ENCODE results near the gene RCOR1. TPM values are rescaled to one million over a fixed set of nuclear protein-coding genes. Genes with fewer than 3 reads are reported as not detected.

The RCOR1 gene
- total and polyA plus RNA-seq, 2 of the 4 experiments (the other 2 are of a cell fraction), result 9.0 to 11.2 TPM

DNA sequence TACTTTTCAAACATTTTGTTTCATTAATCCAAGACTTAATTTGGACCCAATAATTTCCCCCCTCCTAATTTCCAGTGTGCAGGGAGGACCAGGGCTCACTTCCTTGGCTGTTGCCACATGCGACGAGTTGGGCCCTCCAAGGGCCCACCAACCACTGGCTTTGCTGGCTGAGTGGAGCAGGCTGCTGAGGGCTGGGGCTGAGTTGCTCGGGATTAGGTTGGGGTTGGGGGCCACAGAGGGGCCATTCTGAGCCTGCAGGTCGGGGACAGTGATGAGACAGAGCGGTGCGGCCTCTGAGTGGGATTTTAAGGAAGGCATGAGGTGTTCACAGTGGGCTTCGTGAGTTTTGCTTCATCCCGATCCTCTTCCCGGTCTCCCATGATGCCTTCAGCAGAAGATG, 178.7 kb downstream of the RCOR1 start (continued):
- TF ChIP-seq MXI1 (IDR thresholded peaks at IDR 0.05; ENCODE audit: borderline replicate concordance, low read depth, low read length) (no peak), MAFK (IDR thresholded peaks at IDR 0.05; ENCODE audit: low read depth, low read length) (no peak), POLR2A (IDR thresholded peaks at IDR 0.05; ENCODE audit: low read depth, low read length) (no peak)

DNA sequence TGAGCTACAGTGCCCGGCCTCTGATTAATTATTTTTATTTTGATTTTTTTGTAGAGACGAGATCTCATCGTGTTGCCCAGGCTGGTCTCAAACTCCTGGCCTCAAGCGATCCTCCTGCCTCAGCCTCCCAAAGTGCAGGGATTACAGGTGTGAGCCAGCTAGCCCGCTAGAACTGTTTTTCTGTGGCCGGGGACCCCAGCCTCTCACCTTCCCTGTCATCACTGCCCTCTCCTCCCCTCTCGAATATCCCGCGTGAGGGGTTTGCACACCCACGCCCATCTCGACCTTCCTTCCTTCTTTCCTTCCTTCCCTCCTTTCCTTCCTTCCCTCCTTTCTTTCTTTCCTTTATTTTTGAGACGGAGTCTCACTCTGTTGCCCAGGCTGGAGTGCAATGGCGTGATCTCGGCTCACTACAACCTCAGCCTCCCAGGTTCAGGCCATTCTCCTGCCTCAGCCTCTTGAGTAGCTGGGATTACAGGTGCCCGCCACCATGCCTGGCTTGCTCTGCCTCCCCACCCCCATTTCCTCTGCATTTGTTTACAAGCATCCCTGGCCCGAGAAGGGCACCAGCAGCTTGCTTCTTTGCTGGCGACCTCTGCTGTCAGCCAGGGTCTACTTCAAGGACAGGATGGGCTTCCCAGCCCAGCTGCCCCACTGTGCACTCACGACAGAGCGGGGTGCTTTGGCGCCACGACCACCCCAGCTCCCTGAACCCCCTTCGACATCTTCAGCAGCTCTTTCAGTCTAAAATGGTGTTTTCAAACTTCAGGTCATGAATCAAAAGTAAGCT, 180.5 kb downstream of the RCOR1 start:
- Histone ChIP-seq H3K14ac (replicated peaks; ENCODE audit: low read depth, low read length) (no peak overlapping the region), H3K18ac (ENCODE audit: low read depth, low read length) (no peak overlapping the region), H3K4me2 (ENCODE audit: low read depth, low read length) (no peak overlapping the region), H3K9me3 (ENCODE audit: control insufficient read depth, insufficient read depth, low read length) (no peaks in the 10 kb centered on the region), H3K56ac (ENCODE audit: extremely low read depth, insufficient read depth, low read length) (no peak overlapping the region), H2AK5ac (ENCODE audit: low read depth, low read length) (no peak overlapping the region), H3K4me1 (ENCODE audit: control insufficient read depth, insufficient read depth, low read length) (peaks cover 7% of the 10 kb centered on the region), H4K91ac (ENCODE audit: insufficient read depth, low read depth, low read length) (no peak overlapping the region), H2BK120ac (ENCODE audit: low read depth, low read length) (no peak overlapping the region), H3K27ac (ENCODE audit: insufficient read depth, low read length) (no peak overlapping the region), H3K79me1 (ENCODE audit: low read depth in 1 of 2, low read length in 2 of 2) (0 out of 4 replicates have a peak, but pooled peaks cover 0 to 4% of the 10 kb centered on the region in 2 experiments), H3K36me3 (ENCODE audit: control insufficient read depth, insufficient read depth, low read length) (no peaks in the 10 kb centered on the region), H2AK9ac (replicated peaks; ENCODE audit: low read depth, low read length, poor library complexity) (no peak overlapping the region), H3K23ac (ENCODE audit: low read depth, low read length) (no peak overlapping the region), H3K4ac (ENCODE audit: low read depth, low read length) (no peak overlapping the region), H4K20me1 (ENCODE audit: insufficient read depth, low read length) (no peaks in the 10 kb centered on the region), H3K9ac (ENCODE audit: low read depth, low read length) (no peak overlapping the region), H2BK5ac (ENCODE audit: low read depth, low read length, poor library complexity, severe bottlenecking) (no peak overlapping the region), H4K8ac (ENCODE audit: low read depth in 2 of 2, low read length in 2 of 2) (no peak overlapping the region), H2BK20ac (ENCODE audit: low read depth, low read length) (no peak overlapping the region), H2AFZ (replicated peaks; ENCODE audit: low read length, poor library complexity) (peak overlapping the region; percentile 79), H4K5ac (ENCODE audit: low read depth, low read length) (no peak overlapping the region), H3K4me3 (ENCODE audit: insufficient read depth, low read depth, low read length) (no peak overlapping the region), H2BK15ac (ENCODE audit: low read depth, low read length) (no peak overlapping the region), H3K27me3 (ENCODE audit: control insufficient read depth, insufficient read depth, low read length) (peaks cover 12% of the 10 kb centered on the region), H3K9me1 (ENCODE audit: insufficient read depth, low read length) (peaks cover 12% of the 10 kb centered on the region; the same call in 1 of the 2 replicates)
- dilution Hi-C loops (cut with HindIII; ENCODE audit: low sequenced_read_pairs, unreplicated experiment) (no loop called here), intact Hi-C loops (cut with micrococcal nuclease) (loop anchor here (10.0 kb wide), 1 partner anchor 178 kb away; the partner anchor contains the start of gene RCOR1), in situ Hi-C loops (cut with MboI; ENCODE audit: low sequenced_read_pairs) (loop anchor here (10.0 kb wide), 1 partner anchor 142 kb away; no protein-coding TSS in a partner anchor)
- POLR2A ChIA-PET (ENCODE audit: unreplicated experiment), result no interaction called here
- no TSS peak for BruUV-seq (replicated peaks)
- CTCF ChIA-PET, result interaction anchor here (0.7 to 1.1 kb wide), 2 partner anchors 23 to 84 kb away, joined by 3 to 4 read pairs; no protein-coding TSS in a partner anchor
- DNase-seq (no peak), ATAC-seq (ENCODE audit: low read depth) (no peak)
- WGBS, 2 experiments (ENCODE audit: extremely low coverage in 2 of 2, insufficient read length in 1 of 2), result 57% methylated on average over 5 of the region's 22 CpGs; no CpG with 5 or more reads in 1 of the 2 experiments
- TF ChIP-seq BHLHE40 (IDR thresholded peaks at IDR 0.05; ENCODE audit: low read depth, low read length), result no peak
- TF ChIP-seq, protein P1, sequence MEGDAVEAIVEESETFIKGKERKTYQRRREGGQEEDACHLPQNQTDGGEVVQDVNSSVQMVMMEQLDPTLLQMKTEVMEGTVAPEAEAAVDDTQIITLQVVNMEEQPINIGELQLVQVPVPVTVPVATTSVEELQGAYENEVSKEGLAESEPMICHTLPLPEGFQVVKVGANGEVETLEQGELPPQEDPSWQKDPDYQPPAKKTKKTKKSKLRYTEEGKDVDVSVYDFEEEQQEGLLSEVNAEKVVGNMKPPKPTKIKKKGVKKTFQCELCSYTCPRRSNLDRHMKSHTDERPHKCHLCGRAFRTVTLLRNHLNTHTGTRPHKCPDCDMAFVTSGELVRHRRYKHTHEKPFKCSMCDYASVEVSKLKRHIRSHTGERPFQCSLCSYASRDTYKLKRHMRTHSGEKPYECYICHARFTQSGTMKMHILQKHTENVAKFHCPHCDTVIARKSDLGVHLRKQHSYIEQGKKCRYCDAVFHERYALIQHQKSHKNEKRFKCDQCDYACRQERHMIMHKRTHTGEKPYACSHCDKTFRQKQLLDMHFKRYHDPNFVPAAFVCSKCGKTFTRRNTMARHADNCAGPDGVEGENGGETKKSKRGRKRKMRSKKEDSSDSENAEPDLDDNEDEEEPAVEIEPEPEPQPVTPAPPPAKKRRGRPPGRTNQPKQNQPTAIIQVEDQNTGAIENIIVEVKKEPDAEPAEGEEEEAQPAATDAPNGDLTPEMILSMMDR (conservative IDR thresholded peaks at IDR 0.05; ENCODE audit: low read depth, low read length), result peak; percentile 28; the same call in 1 of the 2 replicates
